GM06990 (cell line): ENCODE measurements around the gene ADISSP.

ENCODE experiments used
- DNase-seq: peaks from one replicate; pipeline ENCODE4 v3.0.0-alpha.2; 2011; ENCODE audit not compliant: insufficient read length; ENCODE audit errors: extremely low read depth
- H3K27me3 ChIP-seq: replicated peaks from 2 replicates; pipeline ENCODE4 v1.6.0; 2011; ENCODE audit warnings: low read length; ENCODE audit not compliant: control insufficient read depth, insufficient read depth
- H3K36me3 ChIP-seq: 2 replicates; pipeline ENCODE4 v1.5.1; 2011; ENCODE audit warnings: low read length; ENCODE audit not compliant: control insufficient read depth, insufficient read depth
- H3K4me3 ChIP-seq: replicated peaks from 2 replicates; pipeline ENCODE4 v1.5.1; 2011; ENCODE audit warnings: low read depth, mild to moderate bottlenecking, control low read depth, low read length
- CTCF ChIP-seq: IDR thresholded peaks from 2 replicates; pipeline ENCODE4 v1.5.1; 2011; ENCODE audit warnings: low read length, control low read depth, mild to moderate bottlenecking, inconsistent platforms; ENCODE audit not compliant: insufficient read depth, poor library complexity, severe bottlenecking

Gene ADISSP

GRCh38 chr20:3812259-3812681 is 44.7 kb upstream of the ADISSP start:
- no peak for TF ChIP-seq CTCF
- DNase-seq, result no peak

GRCh38 chr20:3811467-3812258 is 44.1 kb upstream of the ADISSP start:
- H3K36me3 ChIP-seq, result no peaks in the 10 kb centered on the region
- no peak for DNase-seq
- no peak for TF ChIP-seq CTCF
- no peaks in the 10 kb centered on the region for H3K27me3 ChIP-seq
- no peak overlapping the region for H3K4me3 ChIP-seq

More at GRCh38 chr20:3812259-3812681, 44.7 kb upstream of the ADISSP start:
- Histone ChIP-seq H3K27me3 (no peaks in the 10 kb centered on the region), H3K4me3 (no peak overlapping the region), H3K36me3 (no peaks in the 10 kb centered on the region)

- H3K36me3 ChIP-seq, result peaks cover 16% of the 10 kb centered on the region
- DNase-seq, result no peak
- TF ChIP-seq CTCF, result no peak
- no peak overlapping the region for H3K4me3 ChIP-seq
- no peaks in the 10 kb centered on the region for H3K27me3 ChIP-seq
These were observed 41.0 kb upstream of the ADISSP start for GRCh38 chr20:3808544-3808943.

- no peak overlapping the region for H3K4me3 ChIP-seq
These were observed 37.2 kb upstream of the ADISSP start for GRCh38 chr20:3804781-3805180.

GRCh38 chr20:3804254-3804751 is 36.8 kb upstream of the ADISSP start:
- DNase-seq, result no peak
- no peak for TF ChIP-seq CTCF
- H3K27me3 ChIP-seq, result no peaks in the 10 kb centered on the region
- no peak overlapping the region for H3K4me3 ChIP-seq
- H3K36me3 ChIP-seq, result peaks cover 26% of the 10 kb centered on the region

More at GRCh38 chr20:3804781-3805180, 37.2 kb upstream of the ADISSP start:
- DNase-seq, result no peak
- Histone ChIP-seq H3K27me3 (no peaks in the 10 kb centered on the region), H3K36me3 (peaks cover 26% of the 10 kb centered on the region)
- TF ChIP-seq CTCF, result no peak
